Erythroblast (primary cell): ENCODE results near the gene UNC80.

ENCODE experiments used
- DNase-seq, 2 experiments: peaks; one replicate each; lab custom pipeline; 2025; lab: John Stamatoyannopoulos, UW
- GATA1 ChIP-seq: IDR thresholded peaks from 2 replicates; pipeline ENCODE4 v1.6.1; 2011; ENCODE audit warnings: low read depth, mild to moderate bottlenecking, control low read depth, low read length, moderate library complexity
- POLR2A ChIP-seq: IDR thresholded peaks from 2 replicates; pipeline ENCODE4 v1.6.1; 2011; ENCODE audit warnings: mild to moderate bottlenecking, low read length

The UNC80 gene

DNA sequence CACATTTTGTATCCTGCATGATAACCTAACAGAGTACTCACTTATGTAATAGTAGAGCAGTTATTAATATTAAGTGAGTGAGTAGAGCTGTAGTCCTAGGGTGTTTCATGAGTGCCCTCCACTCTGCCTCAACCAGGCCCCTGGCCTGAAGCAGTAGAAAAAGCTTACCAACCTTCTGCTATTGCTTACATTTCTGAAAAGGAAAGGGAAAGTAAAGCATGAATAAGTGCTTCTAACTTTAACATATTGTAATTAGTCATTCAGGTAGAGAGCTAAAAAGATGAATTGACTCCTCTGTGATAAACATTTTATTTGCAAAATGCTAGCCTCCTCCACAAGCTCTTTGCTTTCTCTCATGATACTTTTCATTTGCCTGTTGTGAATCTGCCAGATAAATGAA lies 136.1 kb downstream of the UNC80 start:
- no peak for DNase-seq
- TF ChIP-seq POLR2A: no peak
- TF ChIP-seq GATA1: no peak

DNA sequence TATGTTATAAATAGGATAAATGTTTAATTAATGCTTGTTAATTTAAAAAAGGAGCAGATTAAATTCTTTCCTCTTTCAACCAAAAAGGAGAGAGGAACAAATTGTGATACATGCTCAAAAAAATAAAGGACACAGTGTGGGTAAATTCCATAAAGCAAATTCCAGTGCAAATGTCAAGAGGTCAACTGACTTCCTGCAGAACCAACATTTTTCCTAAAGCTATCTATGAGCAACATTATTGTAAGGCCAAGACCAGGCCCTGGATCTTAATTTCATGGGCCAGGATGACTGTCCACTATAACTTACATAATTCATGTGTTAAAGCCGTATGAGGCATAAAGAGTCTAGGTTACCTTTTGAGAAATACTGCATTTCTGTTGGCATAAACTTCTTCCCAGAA lies 136.9 kb downstream of the UNC80 start:
- TF ChIP-seq POLR2A (no peak), GATA1 (no peak)
- no peak for DNase-seq

DNA sequence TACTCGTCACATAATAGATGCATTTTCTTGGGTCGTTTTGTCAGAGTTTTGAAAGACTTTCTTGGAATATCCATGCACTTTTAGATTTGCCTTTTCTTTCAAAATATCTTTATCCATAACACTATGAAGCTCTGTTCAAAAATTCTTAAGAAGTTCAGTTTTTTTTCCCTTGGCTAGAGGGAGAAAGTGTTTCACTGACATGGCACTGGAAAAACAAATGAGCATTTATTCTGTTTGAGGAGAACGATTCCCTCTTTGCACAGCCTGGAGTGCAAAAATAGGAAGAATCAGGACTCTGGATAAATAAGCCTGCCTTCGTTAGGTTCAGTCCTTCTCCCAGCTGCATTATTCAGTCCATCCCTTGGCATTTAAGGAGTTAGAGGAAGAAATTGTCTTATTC lies 139.9 kb downstream of the UNC80 start:
- no peak for DNase-seq
- no peak for TF ChIP-seq GATA1
- TF ChIP-seq POLR2A: no peak

DNA sequence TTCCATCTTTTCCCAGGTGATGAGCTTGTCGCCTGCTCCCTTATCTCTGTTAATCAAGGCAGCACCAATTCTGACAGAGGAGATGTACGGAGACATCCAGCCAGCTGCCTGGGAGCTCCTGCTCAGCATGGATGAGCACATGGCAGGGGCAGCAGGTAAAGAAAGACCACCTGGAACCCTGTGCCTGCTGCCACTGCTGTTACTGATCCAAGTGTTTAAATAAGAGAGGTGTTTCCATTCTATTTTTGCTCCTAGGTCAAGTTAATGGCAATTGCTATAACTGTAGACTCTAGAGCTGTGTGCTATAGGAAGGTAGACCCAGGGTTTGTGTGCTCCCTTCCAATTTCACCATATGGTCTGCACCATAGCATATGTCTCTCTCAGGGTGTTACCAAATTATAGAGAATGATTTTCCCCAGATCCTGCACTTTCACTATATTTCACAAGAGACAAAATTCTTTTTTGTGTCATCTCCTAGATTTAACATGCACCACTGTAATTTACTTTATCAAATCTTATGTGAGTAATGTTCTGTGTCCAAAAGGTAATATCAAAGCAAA lies 142.2 kb downstream of the UNC80 start:
- DNase-seq: no peak
- TF ChIP-seq POLR2A: no peak
- no peak for TF ChIP-seq GATA1

DNA sequence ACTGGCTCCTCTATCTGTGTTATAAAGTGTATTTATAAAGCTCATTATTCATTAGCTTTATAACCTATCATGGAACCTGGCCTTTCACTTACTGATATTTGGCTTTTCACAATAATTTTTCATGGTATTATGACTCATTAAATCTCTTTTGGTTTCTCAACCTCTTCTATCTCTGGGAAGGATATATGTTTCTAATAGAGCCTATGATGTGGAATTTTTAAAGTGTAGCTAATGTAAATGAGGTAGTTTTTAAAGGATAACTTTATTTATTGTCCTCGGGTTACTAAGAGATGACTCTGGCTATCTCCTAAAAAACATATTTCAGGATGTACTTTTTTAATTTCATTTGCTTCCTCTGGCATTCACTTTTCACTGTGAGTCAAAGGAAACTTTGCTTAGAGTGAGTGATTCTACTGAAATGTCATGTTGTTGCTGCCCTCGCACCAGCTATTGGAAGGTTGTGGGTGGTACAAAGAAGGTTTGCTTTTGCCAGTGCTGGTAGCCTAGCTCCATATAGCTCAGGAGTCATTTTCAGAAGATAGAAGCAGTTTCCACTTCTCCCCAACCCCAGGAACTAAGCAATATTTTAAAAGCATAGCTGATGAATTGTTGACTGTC lies 145.6 kb downstream of the UNC80 start:
- no peak for TF ChIP-seq POLR2A
- no peak for TF ChIP-seq GATA1
- DNase-seq: no peak

DNA sequence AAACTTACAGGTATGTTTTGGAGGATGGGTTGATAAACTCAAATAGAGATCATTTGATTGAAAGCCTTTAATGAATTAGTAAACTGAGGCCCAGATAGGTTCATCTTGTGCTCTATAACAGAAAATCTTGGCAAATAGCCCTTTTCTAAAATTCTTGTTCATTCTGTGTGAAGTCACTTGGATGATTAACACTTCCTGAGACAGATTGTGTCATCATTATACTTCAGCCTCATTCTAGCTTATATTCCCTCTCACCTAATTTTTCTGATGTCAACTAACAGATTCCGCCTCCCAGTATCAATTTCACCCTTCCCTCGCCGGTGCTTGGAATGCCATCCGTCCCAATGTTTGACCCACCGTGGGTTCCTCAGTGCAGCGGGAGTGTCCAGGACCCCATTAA lies 146.6 kb downstream of the UNC80 start:
- TF ChIP-seq POLR2A (no peak), GATA1 (no peak)
- DNase-seq: no peak

DNA sequence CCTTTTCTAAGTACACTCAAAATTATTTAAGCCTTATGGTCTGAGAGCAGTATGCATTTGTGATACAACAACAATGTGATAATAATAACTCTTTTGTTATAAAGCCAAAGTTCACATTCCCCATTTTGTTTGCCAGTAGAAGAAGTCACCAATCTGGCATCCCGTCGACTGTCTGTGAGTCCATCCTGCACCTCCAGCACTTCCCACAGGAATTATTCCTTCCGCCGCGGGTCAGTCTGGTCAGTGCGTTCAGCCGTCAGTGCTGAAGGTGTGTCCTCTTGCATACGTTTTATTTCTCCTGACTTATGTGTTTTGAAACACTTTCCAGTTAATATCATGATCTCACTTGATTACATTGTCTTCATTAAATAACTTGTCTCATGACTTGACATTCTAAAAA lies 150.5 kb downstream of the UNC80 start:
- no peak for DNase-seq
- TF ChIP-seq GATA1 (no peak), POLR2A (no peak)

DNA sequence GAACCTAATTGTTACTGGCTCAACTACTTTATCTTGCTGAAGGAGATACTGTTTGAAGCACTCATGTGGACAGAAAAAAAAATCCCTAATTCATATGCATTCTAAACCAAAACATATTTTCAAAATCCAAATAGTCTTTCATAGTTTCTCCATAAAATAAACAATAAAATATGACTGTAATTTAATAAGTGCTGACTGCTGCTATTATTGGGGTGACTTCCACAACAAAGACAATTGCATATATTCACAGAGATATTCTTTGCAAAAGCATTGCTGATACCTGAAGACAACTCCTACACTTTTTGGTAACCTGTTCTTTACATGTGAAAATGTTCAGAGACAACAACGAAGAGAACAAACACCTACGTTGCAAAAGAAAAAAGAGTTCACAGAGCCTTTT lies 157.7 kb downstream of the UNC80 start:
- no peak for DNase-seq
- no peak for TF ChIP-seq POLR2A
- TF ChIP-seq GATA1: no peak

DNA sequence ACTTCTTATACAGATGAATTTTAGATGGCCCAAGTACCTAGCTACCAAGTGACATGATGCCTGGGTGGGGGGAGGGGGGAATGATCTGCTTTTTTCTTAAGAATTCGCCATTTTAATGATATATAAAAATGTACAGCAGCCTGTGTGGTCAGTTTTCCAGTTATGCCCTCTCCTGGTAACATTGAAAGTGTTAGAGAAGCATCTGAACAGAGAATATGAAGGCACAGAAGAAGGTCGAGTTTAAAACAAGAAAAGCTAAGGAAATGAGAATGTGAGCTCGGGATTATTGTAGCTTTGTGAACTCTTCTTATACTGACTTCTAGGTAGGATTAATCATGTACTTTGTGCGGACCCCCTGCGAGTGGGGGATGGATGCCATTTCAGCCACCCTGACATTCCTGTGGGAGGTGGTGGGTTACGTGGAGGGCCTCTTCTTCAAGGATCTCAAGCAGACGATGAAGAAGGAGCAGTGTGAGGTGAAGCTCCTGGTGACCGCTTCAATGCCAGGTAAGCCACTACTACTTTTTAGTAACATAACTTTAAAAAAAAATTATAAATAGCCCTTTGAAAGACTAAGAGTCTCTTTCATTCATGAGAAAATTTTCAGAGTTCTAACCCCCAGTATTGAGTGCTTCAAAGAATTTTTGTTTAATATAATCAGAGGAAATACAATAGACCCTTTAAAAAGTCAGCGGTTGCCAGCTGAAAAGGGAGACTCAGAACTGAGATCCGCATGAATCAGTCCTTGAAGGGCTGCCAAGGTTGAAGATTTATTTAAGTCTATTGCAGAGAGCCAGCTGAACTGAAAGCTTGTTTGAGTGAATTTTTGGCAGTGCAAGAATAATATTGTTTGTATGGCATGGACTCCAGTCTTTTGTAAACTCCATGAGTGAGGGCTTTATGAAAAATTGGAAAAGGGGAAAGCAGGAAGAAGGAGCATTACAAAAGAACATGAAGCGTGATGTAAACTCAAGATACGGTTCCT lies 162.2 kb downstream of the UNC80 start:
- no peak for DNase-seq
- TF ChIP-seq POLR2A (no peak), GATA1 (no peak)

DNA sequence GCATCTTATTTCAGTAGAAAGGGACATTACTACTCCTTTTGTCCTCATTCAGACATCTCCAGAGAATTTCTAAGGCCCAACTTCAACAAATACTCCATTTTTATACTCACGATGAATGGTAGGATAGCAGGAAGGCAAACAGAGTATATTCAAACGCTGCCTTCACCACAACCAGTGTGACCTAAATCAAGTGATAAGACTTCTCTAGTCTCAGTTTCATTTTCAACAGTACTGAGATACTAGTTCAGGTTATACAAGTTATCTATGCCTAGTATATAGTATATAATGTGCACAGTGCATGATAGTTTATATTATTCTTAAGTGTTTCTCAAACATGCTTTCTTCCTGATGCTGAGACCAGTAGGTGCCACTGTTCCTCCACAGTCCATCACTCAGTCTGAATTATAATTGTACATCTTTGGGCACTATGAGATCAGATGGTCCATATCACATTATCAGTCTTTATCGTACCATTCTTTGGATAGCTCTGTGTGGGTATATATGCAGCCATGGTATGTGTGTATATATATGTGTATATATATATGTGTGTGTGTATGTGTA lies 164.6 kb downstream of the UNC80 start:
- no peak for TF ChIP-seq GATA1
- TF ChIP-seq POLR2A: no peak
- peak; percentile 1 to 22 for DNase-seq

DNA sequence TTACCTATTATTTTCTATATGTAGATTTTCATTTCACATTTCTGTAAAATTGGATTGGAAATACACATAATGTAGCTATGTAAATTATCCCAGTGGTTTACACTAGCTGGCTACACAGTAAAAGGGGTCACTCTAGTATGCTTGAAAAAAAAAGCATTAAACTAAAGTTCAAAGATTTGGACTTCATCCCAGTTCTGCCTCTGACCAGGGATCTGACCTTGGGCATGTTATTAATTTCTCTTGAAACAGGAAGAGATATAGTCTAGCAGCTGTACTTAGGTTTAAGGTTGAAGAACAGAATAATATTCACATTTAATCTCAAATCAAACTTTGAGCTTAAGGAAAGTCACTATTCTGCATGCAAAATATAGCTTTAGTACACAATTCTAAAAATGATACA lies 166.3 kb downstream of the UNC80 start:
- DNase-seq: no peak
- no peak for TF ChIP-seq POLR2A

DNA sequence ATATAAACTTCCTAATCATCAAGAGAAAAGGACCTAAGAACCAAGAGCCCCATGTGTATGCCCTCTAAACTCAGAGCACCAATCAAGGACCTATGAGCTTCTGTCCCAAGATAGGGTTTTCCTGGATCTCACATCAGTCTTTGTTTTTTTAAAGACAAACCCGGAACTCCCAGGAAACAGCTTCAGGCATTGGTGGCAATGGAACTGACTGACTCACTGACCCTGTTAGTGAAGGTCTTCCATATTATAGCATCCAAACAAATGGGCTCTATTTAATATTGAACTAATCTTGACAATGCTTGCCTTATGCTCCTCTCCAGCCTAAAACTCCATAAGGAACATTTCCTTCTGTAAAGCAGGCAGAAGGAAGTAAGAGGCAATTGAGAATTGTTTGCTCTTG lies 167.3 kb downstream of the UNC80 start:
- no peak for DNase-seq
- TF ChIP-seq POLR2A (no peak), GATA1 (no peak)

DNA sequence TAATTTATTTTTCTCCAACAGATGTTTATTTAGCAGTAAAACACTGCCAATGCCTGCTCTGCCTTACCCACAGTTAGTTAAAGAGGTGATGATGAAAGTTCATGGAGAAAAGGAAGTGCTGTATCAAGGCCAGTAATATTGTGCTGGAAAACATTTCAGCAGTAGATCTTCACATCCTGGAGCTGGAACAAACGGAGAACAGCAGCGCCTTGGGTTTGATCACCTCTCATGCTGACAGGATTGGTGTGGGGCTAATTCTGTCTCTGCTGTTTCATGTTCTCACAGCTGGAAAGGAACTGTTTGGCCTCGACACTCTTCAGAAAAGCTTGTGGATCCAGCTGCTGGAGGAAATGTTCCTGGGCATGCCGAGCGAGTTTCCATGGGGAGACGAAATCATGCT lies 169.3 kb downstream of the UNC80 start:
- TF ChIP-seq GATA1 (no peak), POLR2A (no peak)
- DNase-seq: no peak

DNA sequence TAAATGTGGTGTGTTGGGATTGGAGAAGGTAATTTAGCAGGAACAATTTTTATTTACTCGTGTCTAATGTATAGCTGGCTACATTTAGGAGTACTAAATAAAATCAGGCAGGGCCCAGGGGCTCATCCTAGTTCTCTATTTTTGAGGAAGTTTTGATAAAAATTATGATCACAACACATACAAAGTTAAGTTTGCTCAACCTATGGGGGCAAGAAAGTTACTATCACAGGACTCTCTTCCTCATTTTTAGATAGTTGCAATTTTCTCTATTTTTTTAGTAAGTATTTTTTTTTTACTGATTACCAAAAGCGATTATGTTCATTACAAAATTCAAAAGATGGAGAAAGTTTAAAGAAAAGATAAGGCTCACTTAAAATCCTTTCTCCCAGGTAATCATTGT lies 170.8 kb downstream of the UNC80 start:
- TF ChIP-seq GATA1 (no peak), POLR2A (no peak)

More for the DNA sequence above, 170.8 kb downstream of the UNC80 start:
- no peak for DNase-seq
